LNCAP (cell line): ENCODE results near the gene ZNF407.

Experiments used
- CTCF ChIP-seq: fragments of 450-650 bp; IDR thresholded peaks from 2 replicates; pipeline ENCODE4 v1.5.1; 2017; ENCODE audit warnings: mild to moderate bottlenecking

ZNF407 gene

GRCh38 chr18:74778191-74778847, 180.6 kb downstream of the ZNF407 start:
- no peak for TF ChIP-seq CTCF

GRCh38 chr18:74784752-74785151, 187.1 kb downstream of the ZNF407 start:
- TF ChIP-seq CTCF: no peak

GRCh38 chr18:74785632-74786031, 188.0 kb downstream of the ZNF407 start:
- TF ChIP-seq CTCF: no peak

GRCh38 chr18:74788657-74789056, 191.0 kb downstream of the ZNF407 start:
- TF ChIP-seq CTCF: no peak

GRCh38 chr18:74789078-74789477, 191.4 kb downstream of the ZNF407 start:
- no peak for TF ChIP-seq CTCF

- TF ChIP-seq CTCF: no peak
Observed at GRCh38 chr18:74790451-74790850, 192.8 kb downstream of the ZNF407 start.

GRCh38 chr18:74791501-74792194, 194.0 kb downstream of the ZNF407 start:
- no peak for TF ChIP-seq CTCF
